ACC112 (cell line): ENCODE measurements around the gene TIMM8B.
A peak's percentile ranks its signal among the peaks of the same experiment; 100 is the strongest.
"Not testable (repeated sequence)": the region's sequence is repeated elsewhere in the genome, so short reads cannot be mapped to it uniquely, and the experiment has no call there.

ENCODE experiments used
- H2AFZ ChIP-seq: fragments of 200-600 bp; sonication (generic); one replicate; pipeline ENCODE4 v1.6.0; 2017; ENCODE audit warnings: antibody characterized with exemption, low read length; ENCODE audit not compliant: unreplicated experiment
- H3K27ac ChIP-seq: fragments of 200-600 bp; sonication (generic); 2 replicates; pipeline ENCODE4 v1.5.1; 2014; ENCODE audit warnings: low read depth, mild to moderate bottlenecking, antibody characterized with exemption, low read length, moderate library complexity
- H3K27me3 ChIP-seq: fragments of 200-600 bp; sonication (generic); 2 replicates; pipeline ENCODE4 v1.6.1; 2014; ENCODE audit warnings: mild to moderate bottlenecking, antibody characterized with exemption, low read length, moderate library complexity, mixed read lengths; ENCODE audit not compliant: insufficient read depth
- H3K36me3 ChIP-seq: fragments of 200-600 bp; sonication (generic); 2 replicates; pipeline ENCODE4 v1.6.1; 2016; ENCODE audit warnings: mild to moderate bottlenecking, antibody characterized with exemption, low read length, moderate library complexity, mixed read lengths; ENCODE audit not compliant: insufficient read depth
- H3K4me1 ChIP-seq: fragments of 200-600 bp; sonication (generic); one replicate; pipeline ENCODE4 v1.6.1; 2016; ENCODE audit warnings: low read length, mixed read lengths; ENCODE audit not compliant: insufficient read depth, unreplicated experiment, control insufficient read depth
- H3K4me3 ChIP-seq: fragments of 200-600 bp; sonication (generic); 2 replicates; pipeline ENCODE4 v1.5.1; 2014; ENCODE audit warnings: mild to moderate bottlenecking, low read depth, low read length
- H3K79me2 ChIP-seq: fragments of 200-600 bp; sonication (generic); one replicate; pipeline ENCODE4 v1.6.0; 2016; ENCODE audit warnings: low read length; ENCODE audit not compliant: control insufficient read depth, unreplicated experiment, insufficient read depth

The TIMM8B gene

GRCh38 chr11:112114460-112114859 lies 27.9 kb upstream of the TIMM8B start:
- Histone ChIP-seq H3K36me3 (no peaks in the 10 kb centered on the region), H3K79me2 (no peaks in the 10 kb centered on the region), H3K4me1 (no peaks in the 10 kb centered on the region), H2AFZ (no peak overlapping the region), H3K27me3 (no peaks in the 10 kb centered on the region), H3K27ac (no peak overlapping the region), H3K4me3 (no peak overlapping the region)

GRCh38 chr11:112113539-112114457 lies 27.2 kb upstream of the TIMM8B start:
- Histone ChIP-seq H3K79me2 (no peaks in the 10 kb centered on the region), H3K4me3 (no peak overlapping the region), H2AFZ (no peak overlapping the region), H3K4me1 (no peaks in the 10 kb centered on the region), H3K36me3 (no peaks in the 10 kb centered on the region), H3K27me3 (no peaks in the 10 kb centered on the region), H3K27ac (no peak overlapping the region)

- H3K79me2 ChIP-seq, result no peaks in the 10 kb centered on the region
- no peaks in the 10 kb centered on the region for H3K4me1 ChIP-seq
- no peak overlapping the region for H2AFZ ChIP-seq
- H3K27me3 ChIP-seq, result no peaks in the 10 kb centered on the region
- no peak overlapping the region for H3K4me3 ChIP-seq
- H3K36me3 ChIP-seq, result no peaks in the 10 kb centered on the region
- H3K27ac ChIP-seq, result no peak overlapping the region
These were observed 19.5 kb upstream of the TIMM8B start for GRCh38 chr11:112106070-112106469.

- Histone ChIP-seq H3K27ac (no peak overlapping the region), H3K4me1 (no peaks in the 10 kb centered on the region), H3K27me3 (no peaks in the 10 kb centered on the region)
These were observed 16.9 kb upstream of the TIMM8B start for GRCh38 chr11:112103446-112103845.

GRCh38 chr11:112100462-112100861 lies 13.9 kb upstream of the TIMM8B start:
- H3K4me1 ChIP-seq, result no peaks in the 10 kb centered on the region
- H2AFZ ChIP-seq, result no peak overlapping the region
- 0 out of 2 replicates have a peak, but pooled peaks cover 6% of the 10 kb centered on the region for H3K36me3 ChIP-seq
- no peak overlapping the region for H3K27ac ChIP-seq
- no peaks in the 10 kb centered on the region for H3K79me2 ChIP-seq
- H3K4me3 ChIP-seq, result no peak overlapping the region
- no peaks in the 10 kb centered on the region for H3K27me3 ChIP-seq

More at GRCh38 chr11:112103446-112103845, 16.9 kb upstream of the TIMM8B start:
- Histone ChIP-seq H2AFZ (no peak overlapping the region), H3K79me2 (no peaks in the 10 kb centered on the region), H3K36me3 (no peaks in the 10 kb centered on the region), H3K4me3 (no peak overlapping the region)

- H3K27me3 ChIP-seq, result no peaks in the 10 kb centered on the region
- no peaks in the 10 kb centered on the region for H3K4me1 ChIP-seq
- no peak overlapping the region for H3K27ac ChIP-seq
- no peaks in the 10 kb centered on the region for H3K79me2 ChIP-seq
- no peak overlapping the region for H3K4me3 ChIP-seq
- H3K36me3 ChIP-seq, result peaks cover 10% of the 10 kb centered on the region; the same call in 1 of the 2 replicates
- no peak overlapping the region for H2AFZ ChIP-seq
These were observed 11.4 kb upstream of the TIMM8B start for GRCh38 chr11:112097734-112098528.

- no peaks in the 10 kb centered on the region for H3K79me2 ChIP-seq
- no peaks in the 10 kb centered on the region for H3K4me1 ChIP-seq
- H3K4me3 ChIP-seq, result no peak overlapping the region
- no peak overlapping the region for H2AFZ ChIP-seq
- H3K27ac ChIP-seq, result no peak overlapping the region
- no peaks in the 10 kb centered on the region for H3K27me3 ChIP-seq
- H3K36me3 ChIP-seq, result peaks cover 15% of the 10 kb centered on the region
These were observed 9.6 kb upstream of the TIMM8B start for GRCh38 chr11:112096194-112096593.

GRCh38 chr11:112095302-112095701 lies 8.7 kb upstream of the TIMM8B start:
- not testable (repeated sequence) for H3K4me3 ChIP-seq, H3K4me1 ChIP-seq, H3K27me3 ChIP-seq, H3K27ac ChIP-seq, H3K79me2 ChIP-seq, H2AFZ ChIP-seq
- peaks cover 15% of the 10 kb centered on the region for H3K36me3 ChIP-seq

GRCh38 chr11:112087212-112087611 lies 656 bp upstream of the TIMM8B start:
- Histone ChIP-seq H2AFZ (peak overlapping the region; percentile 87), H3K27me3 (no peaks in the 10 kb centered on the region), H3K4me3 (peak overlapping the region; percentile 98), H3K36me3 (peaks cover 34% of the 10 kb centered on the region), H3K4me1 (peaks cover 23% of the 10 kb centered on the region), H3K79me2 (peaks cover 55% of the 10 kb centered on the region), H3K27ac (peak overlapping the region; percentile 47; the same call in 1 of the 2 replicates)

GRCh38 chr11:112085822-112086421 lies 634 bp downstream of the TIMM8B start:
- Histone ChIP-seq H2AFZ (peak overlapping the region; percentile 74), H3K79me2 (peaks cover 55% of the 10 kb centered on the region)

More at GRCh38 chr11:112085822-112086421, 634 bp downstream of the TIMM8B start:
- H3K36me3 ChIP-seq, result peaks cover 38% of the 10 kb centered on the region
- H3K27me3 ChIP-seq, result no peaks in the 10 kb centered on the region
- H3K4me3 ChIP-seq, result peak overlapping the region; percentile 98
- peak overlapping the region; percentile 40; the same call in 1 of the 2 replicates for H3K27ac ChIP-seq
- H3K4me1 ChIP-seq, result peaks cover 23% of the 10 kb centered on the region
